Measurements from ENCODE around the gene CINP. TPM values are rescaled to one million over a fixed set of nuclear protein-coding genes. Genes with fewer than 3 reads are reported as not detected.

CINP gene
- total RNA-seq, 1 experiment from 2014 or later, result 54.6 TPM

GRCh38 chr14:102342238-102342637, 20.5 kb downstream of the CINP start:
- no peaks in the 10 kb centered on the region for H3K4me1 ChIP-seq (replicated peaks; ENCODE audit: insufficient read depth)
- H3K4me3 ChIP-seq, result no peak overlapping the region
- no peaks in the 10 kb centered on the region for H3K27me3 ChIP-seq (ENCODE audit: insufficient read depth, low read depth)
- H3F3A ChIP-seq (ENCODE audit: insufficient read depth, low read depth), result peaks cover 13% of the 10 kb centered on the region; the same call in 1 of the 2 replicates
- no peaks in the 10 kb centered on the region for H3K79me2 ChIP-seq (ENCODE audit: low read depth)
- H3K9me3 ChIP-seq (ENCODE audit: insufficient read depth, low read depth), result no peaks in the 10 kb centered on the region
- peaks cover 10% of the 10 kb centered on the region; the same call in 1 of the 2 replicates for H3K36me3 ChIP-seq (ENCODE audit: low read depth)
- no peak overlapping the region for H3K27ac ChIP-seq
- peak in 1 of 2 experiments; percentile 16 for DNase-seq
- CTCF ChIA-PET, result no interaction called here
- POLR2A ChIA-PET (ENCODE audit: unreplicated experiment), result no interaction called here
- H2AFZ ChIP-seq, result no peak overlapping the region
- no peak overlapping the region for H3K4me2 ChIP-seq
- no peaks in the 10 kb centered on the region for H3K9me2 ChIP-seq (ENCODE audit: insufficient read depth)
- TF ChIP-seq, protein P1, sequence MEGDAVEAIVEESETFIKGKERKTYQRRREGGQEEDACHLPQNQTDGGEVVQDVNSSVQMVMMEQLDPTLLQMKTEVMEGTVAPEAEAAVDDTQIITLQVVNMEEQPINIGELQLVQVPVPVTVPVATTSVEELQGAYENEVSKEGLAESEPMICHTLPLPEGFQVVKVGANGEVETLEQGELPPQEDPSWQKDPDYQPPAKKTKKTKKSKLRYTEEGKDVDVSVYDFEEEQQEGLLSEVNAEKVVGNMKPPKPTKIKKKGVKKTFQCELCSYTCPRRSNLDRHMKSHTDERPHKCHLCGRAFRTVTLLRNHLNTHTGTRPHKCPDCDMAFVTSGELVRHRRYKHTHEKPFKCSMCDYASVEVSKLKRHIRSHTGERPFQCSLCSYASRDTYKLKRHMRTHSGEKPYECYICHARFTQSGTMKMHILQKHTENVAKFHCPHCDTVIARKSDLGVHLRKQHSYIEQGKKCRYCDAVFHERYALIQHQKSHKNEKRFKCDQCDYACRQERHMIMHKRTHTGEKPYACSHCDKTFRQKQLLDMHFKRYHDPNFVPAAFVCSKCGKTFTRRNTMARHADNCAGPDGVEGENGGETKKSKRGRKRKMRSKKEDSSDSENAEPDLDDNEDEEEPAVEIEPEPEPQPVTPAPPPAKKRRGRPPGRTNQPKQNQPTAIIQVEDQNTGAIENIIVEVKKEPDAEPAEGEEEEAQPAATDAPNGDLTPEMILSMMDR (conservative IDR thresholded peaks at IDR 0.05), result no peak
- TF ChIP-seq EZH2 (IDR thresholded peaks at IDR 0.05; ENCODE audit: low read depth), result no peak
- BruUV-seq (replicated peaks), result no TSS peak
- H4K20me1 ChIP-seq (ENCODE audit: insufficient read depth), result no peaks in the 10 kb centered on the region
- intact Hi-C loops (cut with micrococcal nuclease; ENCODE audit: unreplicated experiment), result no loop called here

- BruUV-seq (replicated peaks), result no TSS peak
- Histone ChIP-seq H3K9me2 (ENCODE audit: insufficient read depth) (no peaks in the 10 kb centered on the region), H3K4me1 (replicated peaks; ENCODE audit: insufficient read depth) (no peaks in the 10 kb centered on the region), H3K36me3 (ENCODE audit: low read depth) (peaks cover 5% of the 10 kb centered on the region; the same call in 1 of the 2 replicates), H2AFZ (no peak overlapping the region), H3K4me2 (no peak overlapping the region), H3K9me3 (ENCODE audit: insufficient read depth, low read depth) (no peaks in the 10 kb centered on the region), H3K79me2 (ENCODE audit: low read depth) (no peaks in the 10 kb centered on the region), H3F3A (ENCODE audit: insufficient read depth, low read depth) (peaks cover 16% of the 10 kb centered on the region; the same call in 1 of the 2 replicates), H3K4me3 (no peak overlapping the region), H3K27ac (no peak overlapping the region), H3K27me3 (ENCODE audit: insufficient read depth, low read depth) (no peaks in the 10 kb centered on the region), H4K20me1 (ENCODE audit: insufficient read depth) (no peaks in the 10 kb centered on the region)
- TF ChIP-seq, protein P1 (conservative IDR thresholded peaks at IDR 0.05), result no peak
- TF ChIP-seq EZH2 (IDR thresholded peaks at IDR 0.05; ENCODE audit: low read depth), result no peak
- DNase-seq, result peak in 1 of 2 experiments; percentile 15
- CTCF ChIA-PET, result no interaction called here
- POLR2A ChIA-PET (ENCODE audit: unreplicated experiment), result no interaction called here
- intact Hi-C loops (cut with micrococcal nuclease; ENCODE audit: unreplicated experiment), result no loop called here
Measured at GRCh38 chr14:102341566-102341965, 21.1 kb downstream of the CINP start.

DNA sequence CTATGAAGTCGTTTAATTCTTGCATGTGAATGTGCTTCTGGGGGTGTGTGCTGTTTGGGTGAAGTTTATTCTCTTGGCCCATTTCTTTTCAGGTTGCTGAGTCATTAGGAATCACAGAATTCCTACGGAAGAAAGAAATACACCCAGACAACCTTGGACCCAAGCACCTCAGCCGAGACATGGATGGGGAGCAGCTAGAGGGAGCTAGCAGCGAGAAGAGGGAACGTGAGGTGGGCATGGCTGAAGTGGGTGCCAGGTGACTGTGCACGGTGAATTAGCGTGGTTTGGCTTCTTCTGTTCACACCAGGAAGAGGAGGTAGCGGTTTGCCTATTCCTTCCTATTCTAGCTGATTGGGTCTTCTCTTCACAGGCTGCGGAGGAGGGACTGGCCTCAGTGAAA, 24.0 kb downstream of the CINP start:
- POLR2A ChIA-PET (ENCODE audit: unreplicated experiment), result no interaction called here
- no peaks in the 10 kb centered on the region for H3K9me3 ChIP-seq (ENCODE audit: insufficient read depth, low read depth)
- CTCF ChIA-PET, result no interaction called here
- H3K4me1 ChIP-seq (replicated peaks; ENCODE audit: insufficient read depth), result no peaks in the 10 kb centered on the region
- TF ChIP-seq, protein P1 (conservative IDR thresholded peaks at IDR 0.05), result no peak
- no peak for TF ChIP-seq EZH2 (IDR thresholded peaks at IDR 0.05; ENCODE audit: low read depth)
- no TSS peak for BruUV-seq (replicated peaks)
- H3K79me2 ChIP-seq (ENCODE audit: low read depth), result no peaks in the 10 kb centered on the region
- no peaks in the 10 kb centered on the region for H4K20me1 ChIP-seq (ENCODE audit: insufficient read depth)
- H3F3A ChIP-seq (ENCODE audit: insufficient read depth, low read depth), result peaks cover 6% of the 10 kb centered on the region; the same call in 1 of the 2 replicates
- peak in 1 of 2 experiments; percentile 17 for DNase-seq
- H3K36me3 ChIP-seq (ENCODE audit: low read depth), result peaks cover 5% of the 10 kb centered on the region; the same call in 1 of the 2 replicates
- no peaks in the 10 kb centered on the region for H3K27me3 ChIP-seq (ENCODE audit: insufficient read depth, low read depth)
- no peaks in the 10 kb centered on the region for H3K9me2 ChIP-seq (ENCODE audit: insufficient read depth)
- intact Hi-C loops (cut with micrococcal nuclease; ENCODE audit: unreplicated experiment), result no loop called here
- no peak overlapping the region for H3K27ac ChIP-seq
- no peak overlapping the region for H3K4me3 ChIP-seq
- no peak overlapping the region for H3K4me2 ChIP-seq
- H2AFZ ChIP-seq, result no peak overlapping the region

Data from PC-9 (cell line).